Neural progenitor cell (in vitro differentiated cells): ENCODE data around the gene FYN.

Experiments
- CTCF ChIP-seq: fragments of 200-600 bp; sonication (generic); IDR thresholded peaks from 2 replicates; pipeline ENCODE4 v1.5.1; 2017; ENCODE audit warnings: antibody characterized with exemption, mild to moderate bottlenecking
- EZH2phosphoT487 ChIP-seq: fragments of 200-600 bp; sonication (generic); IDR thresholded peaks from 2 replicates; pipeline ENCODE4 v1.6.1; 2017; ENCODE audit warnings: antibody characterized with exemption

GRCh38 chr6:111921103-111921502 lies 47.9 kb upstream of the FYN start:
- TF ChIP-seq EZH2phosphoT487 (no peak), CTCF (no peak)
